Ovary (tissue), 9 donors: ENCODE measurements around the gene ARHGEF5. TPM values are rescaled to one million over a fixed set of nuclear protein-coding genes. Genes with fewer than 3 reads are reported as not detected.

Experiments
- DNase-seq, 5 donors: peaks; one replicate each; pipeline ENCODE4 v3.0.0-alpha.2; 2019 to 2020
- H3K27ac ChIP-seq, 2 donors: fragments of 200-600 bp; one replicate each; pipeline versions ENCODE4 v1.5.1 to v1.8.0; 2019 to 2022
- H3K27me3 ChIP-seq: fragments of 200-600 bp; one replicate; pipeline ENCODE4 v1.8.0; 2022
- H3K36me3 ChIP-seq: fragments of 200-600 bp; sonication (generic); one replicate; pipeline ENCODE4 v1.5.1; 2019
- H3K4me1 ChIP-seq: one replicate; pipeline ENCODE4 v1.8.1; 2013; ENCODE audit warnings: mild to moderate bottlenecking, moderate library complexity; ENCODE audit not compliant: insufficient read depth
- H3K4me3 ChIP-seq: fragments of 200-600 bp; sonication (generic); one replicate; pipeline ENCODE4 v1.5.1; 2017
- H3K9me3 ChIP-seq, 2 donors: fragments of 200-600 bp in 1 of 2; sonication (generic) in 1 of 2; one replicate each; pipeline versions ENCODE4 v1.5.1 to v1.8.1; 2013 to 2019; ENCODE audit warnings: mild to moderate bottlenecking in 1 of 2, moderate library complexity in 1 of 2
- EP300 ChIP-seq: sonication (generic); formaldehyde crosslinking; IDR thresholded peaks from one replicate; pipeline ENCODE4 v1.6.1; 2017; ENCODE audit warnings: antibody characterized with exemption
- POLR2A ChIP-seq: fragments of 450-650 bp; IDR thresholded peaks from one replicate; pipeline ENCODE4 v1.6.1; 2017; ENCODE audit warnings: antibody characterized with exemption, mild to moderate bottlenecking, moderate library complexity
- WGBS, 3 donors: extraction: QIAGEN DNeasy Blood & Tissue Kit in 1 of 3; methylation state at CpG; one replicate each; pipeline versions ENCODE4 v1.1.5 to v1.1.7; 2013 to 2017; 5-methylcytosine and 5-hydroxymethylcytosine counted together
- intact Hi-C, 4 donors: fragments of 100-400 bp; cut with DNase I; formaldehyde crosslinking; loops; one replicate each; pipeline versions ENCODE4 v1.11.0 to v1.15.1; 2022 to 2023
- polyA plus RNA-seq, 2 donors: library from polyadenylated mRNA; stranded (reverse); fragments of 200-250 nt in 1 of 2; fragments of 350-450 nt in 1 of 2; fragmentation: Illumina TruSeq in 1 of 2; extraction: RNeasy Lipid Tissue Mini Kit (QIAGEN cat#74804) in 1 of 2; gene quantifications; one replicate each; pipeline ENCODE4 v1.2.3, GENCODE V29; 2013 to 2014
- total RNA-seq, 7 donors: library from RNA; depleted of rRNA in 2 of 7; stranded (reverse); fragments of >200 nt in 2 of 7; fragmentation: NEBNext Ultra II Directional in 3 of 7; extraction: Animal tissue kit (Norgen Biotek cat#: 25700) in 3 of 7; gene quantifications; one replicate each; pipeline versions ENCODE4 v1.1.0 to v1.2.4, GENCODE V29; 2016 to 2023
- TF ChIP-seq, protein P1 (sequence below), 3 donors: fragments of 450-650 bp in 2 of 3; fragments of 200-600 bp in 1 of 3; IDR thresholded peaks; one replicate each; pipeline versions ENCODE4 v1.5.1 to v1.8.0; 2016 to 2022; ENCODE audit warnings: antibody characterized with exemption in 3 of 3, mild to moderate bottlenecking in 1 of 3
- donor health status: DM: no; HTN: no; CAD: no; lungs with moderate emphysema.
- donor health status: DM: no; HTN: no; CAD: no.
- donor health status: Bipolar disorder and iron deficiency.
- donor health status: DM: yes; HTN: yes; CAD: no.
- donor health status: DM: no; HTN: no; CAD: no.
- donor health status: DM: yes; HTN: yes; CAD: no.

Gene ARHGEF5
- total and polyA plus RNA-seq, 9 donors = 4.0 to 36.5 (median 10.4) TPM

DNA sequence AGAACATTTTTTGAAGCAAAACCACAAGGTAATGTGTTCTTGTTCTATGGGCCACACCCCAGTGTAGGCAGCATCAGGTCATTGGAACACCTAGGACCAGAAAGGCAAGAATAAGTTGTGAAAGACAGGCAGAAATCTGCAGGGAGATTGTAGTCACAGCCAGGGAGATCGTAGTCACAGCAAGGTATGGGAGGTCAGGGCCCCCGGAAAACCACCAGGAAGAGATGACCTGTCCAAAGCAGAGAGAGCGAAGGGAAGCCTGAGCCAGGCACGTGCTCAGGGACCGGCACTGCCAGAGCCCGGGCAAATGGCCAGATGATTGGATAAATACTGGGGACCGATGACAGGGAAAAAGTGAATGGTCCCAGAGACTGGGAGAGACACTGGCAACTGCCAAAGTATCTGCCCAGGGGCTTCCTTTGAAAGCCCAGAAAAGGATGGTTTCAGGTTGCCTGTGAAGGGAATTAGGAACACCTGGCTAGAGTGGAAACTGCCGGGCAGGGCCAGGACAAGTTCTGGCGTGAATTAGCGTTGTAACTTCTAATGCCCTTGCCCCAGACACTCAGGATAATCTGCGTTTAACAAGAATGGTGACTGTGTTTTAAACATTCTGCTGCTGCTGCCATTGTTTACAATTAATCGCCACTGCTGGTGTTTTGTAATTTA lies 52.2 kb downstream of the ARHGEF5 start:
- intact Hi-C loops = no loop called here

GRCh38 chr7:144408121-144408520 lies 52.9 kb downstream of the ARHGEF5 start:
- intact Hi-C loops = no loop called here
- Histone ChIP-seq H3K27ac (no peak overlapping the region), H3K4me1 (peaks cover 1% of the 10 kb centered on the region), H3K9me3 (no peaks in the 10 kb centered on the region), H3K27me3 (no peaks in the 10 kb centered on the region), H3K36me3 (no peaks in the 10 kb centered on the region), H3K4me3 (no peak overlapping the region)
- 47 to 48% (median 48%) methylated on average over 3 of the region's 3 CpGs for WGBS, 3 donors
- DNase-seq = no peak
- TF ChIP-seq, protein P1, sequence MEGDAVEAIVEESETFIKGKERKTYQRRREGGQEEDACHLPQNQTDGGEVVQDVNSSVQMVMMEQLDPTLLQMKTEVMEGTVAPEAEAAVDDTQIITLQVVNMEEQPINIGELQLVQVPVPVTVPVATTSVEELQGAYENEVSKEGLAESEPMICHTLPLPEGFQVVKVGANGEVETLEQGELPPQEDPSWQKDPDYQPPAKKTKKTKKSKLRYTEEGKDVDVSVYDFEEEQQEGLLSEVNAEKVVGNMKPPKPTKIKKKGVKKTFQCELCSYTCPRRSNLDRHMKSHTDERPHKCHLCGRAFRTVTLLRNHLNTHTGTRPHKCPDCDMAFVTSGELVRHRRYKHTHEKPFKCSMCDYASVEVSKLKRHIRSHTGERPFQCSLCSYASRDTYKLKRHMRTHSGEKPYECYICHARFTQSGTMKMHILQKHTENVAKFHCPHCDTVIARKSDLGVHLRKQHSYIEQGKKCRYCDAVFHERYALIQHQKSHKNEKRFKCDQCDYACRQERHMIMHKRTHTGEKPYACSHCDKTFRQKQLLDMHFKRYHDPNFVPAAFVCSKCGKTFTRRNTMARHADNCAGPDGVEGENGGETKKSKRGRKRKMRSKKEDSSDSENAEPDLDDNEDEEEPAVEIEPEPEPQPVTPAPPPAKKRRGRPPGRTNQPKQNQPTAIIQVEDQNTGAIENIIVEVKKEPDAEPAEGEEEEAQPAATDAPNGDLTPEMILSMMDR (IDR thresholded peaks at IDR 0.05) = no peak
- no peak for TF ChIP-seq EP300

More for the DNA sequence above, 52.2 kb downstream of the ARHGEF5 start:
- peaks cover 1% of the 10 kb centered on the region for H3K4me1 ChIP-seq
- DNase-seq = no peak
- no peaks in the 10 kb centered on the region for H3K27me3 ChIP-seq
- no peaks in the 10 kb centered on the region for H3K36me3 ChIP-seq
- no peak for TF ChIP-seq EP300
- TF ChIP-seq, protein P1 (IDR thresholded peaks at IDR 0.05) = no peak
- no peak for TF ChIP-seq POLR2A
- no peaks in the 10 kb centered on the region for H3K9me3 ChIP-seq
- WGBS, 3 donors = 35 to 51% (median 43%) methylated on average over 12 of the region's 12 CpGs
- no peak overlapping the region for H3K27ac ChIP-seq
- no peak overlapping the region for H3K4me3 ChIP-seq

DNA sequence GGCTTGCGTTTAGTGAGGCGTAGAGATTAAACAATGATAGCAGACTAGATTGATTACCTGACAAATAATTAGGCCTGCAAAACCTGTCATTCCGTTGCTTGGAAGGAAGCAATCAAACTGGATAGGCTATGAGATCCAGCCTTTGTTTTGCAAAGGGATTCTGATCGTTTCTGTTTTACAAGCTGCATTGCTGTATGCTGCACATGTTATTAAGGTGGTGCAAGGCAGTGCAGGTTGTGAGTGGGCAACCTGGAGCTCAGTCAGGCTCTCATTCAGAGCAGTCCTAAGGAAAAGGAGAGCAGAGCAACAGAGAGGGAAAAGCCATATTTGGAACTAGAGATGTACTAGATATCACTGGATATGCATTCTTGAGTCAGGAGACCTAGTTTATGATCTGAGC lies 55.2 kb downstream of the ARHGEF5 start:
- H3K4me3 ChIP-seq = no peak overlapping the region
- no peak for DNase-seq
- 38 to 57% (median 54%) methylated on average over 4 of the region's 4 CpGs for WGBS, 3 donors
- H3K4me1 ChIP-seq = no peaks in the 10 kb centered on the region
- no peaks in the 10 kb centered on the region for H3K9me3 ChIP-seq
- TF ChIP-seq EP300 (no peak), POLR2A (no peak)
- TF ChIP-seq, protein P1 (IDR thresholded peaks at IDR 0.05) = no peak
- H3K36me3 ChIP-seq = no peaks in the 10 kb centered on the region
- intact Hi-C loops = no loop called here
- no peaks in the 10 kb centered on the region for H3K27me3 ChIP-seq
- H3K27ac ChIP-seq = no peak overlapping the region

GRCh38 chr7:144414815-144415214 lies 59.6 kb downstream of the ARHGEF5 start:
- 47 to 85% (median 76%) methylated on average over 3 of the region's 3 CpGs for WGBS, 3 donors
- intact Hi-C loops = no loop called here

More at GRCh38 chr7:144414815-144415214, 59.6 kb downstream of the ARHGEF5 start:
- Histone ChIP-seq H3K4me3 (no peak overlapping the region), H3K27me3 (no peaks in the 10 kb centered on the region), H3K27ac (no peak overlapping the region), H3K36me3 (no peaks in the 10 kb centered on the region), H3K4me1 (no peaks in the 10 kb centered on the region), H3K9me3 (no peaks in the 10 kb centered on the region)
- DNase-seq = no peak
- TF ChIP-seq, protein P1 (IDR thresholded peaks at IDR 0.05) = no peak
- TF ChIP-seq POLR2A (no peak), EP300 (no peak)
